GM21576 (cell line): Measurements from ENCODE around the gene GRIK4.

ENCODE experiments used
- ATAC-seq: cut with Tn5 transposase; IDR thresholded peaks from one replicate; pipeline ENCODE4 v1.9.1; 2021; ENCODE audit warnings: mild to moderate bottlenecking, moderate library complexity; ENCODE audit not compliant: unreplicated experiment

GRIK4 gene

DNA sequence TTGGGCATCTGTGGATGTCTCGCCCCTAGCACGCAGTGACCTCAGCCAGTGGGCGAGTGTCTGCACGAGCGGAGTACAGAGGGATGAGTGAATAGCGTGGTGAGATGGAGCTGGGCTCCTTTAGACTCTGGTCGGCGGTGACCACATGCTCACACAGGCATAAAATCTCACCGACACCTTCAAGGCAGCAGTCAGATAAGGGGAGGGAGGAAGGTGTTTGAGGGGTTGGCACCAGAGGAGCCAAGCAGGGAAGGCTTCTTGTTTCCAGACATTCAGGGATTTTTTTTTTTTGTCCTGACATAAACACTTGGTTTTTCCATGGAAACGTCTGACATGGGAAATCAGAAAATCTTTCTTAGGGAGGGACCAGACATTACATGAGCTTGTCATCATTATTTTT, 35.8 kb downstream of the GRIK4 start:
- no peak for ATAC-seq

DNA sequence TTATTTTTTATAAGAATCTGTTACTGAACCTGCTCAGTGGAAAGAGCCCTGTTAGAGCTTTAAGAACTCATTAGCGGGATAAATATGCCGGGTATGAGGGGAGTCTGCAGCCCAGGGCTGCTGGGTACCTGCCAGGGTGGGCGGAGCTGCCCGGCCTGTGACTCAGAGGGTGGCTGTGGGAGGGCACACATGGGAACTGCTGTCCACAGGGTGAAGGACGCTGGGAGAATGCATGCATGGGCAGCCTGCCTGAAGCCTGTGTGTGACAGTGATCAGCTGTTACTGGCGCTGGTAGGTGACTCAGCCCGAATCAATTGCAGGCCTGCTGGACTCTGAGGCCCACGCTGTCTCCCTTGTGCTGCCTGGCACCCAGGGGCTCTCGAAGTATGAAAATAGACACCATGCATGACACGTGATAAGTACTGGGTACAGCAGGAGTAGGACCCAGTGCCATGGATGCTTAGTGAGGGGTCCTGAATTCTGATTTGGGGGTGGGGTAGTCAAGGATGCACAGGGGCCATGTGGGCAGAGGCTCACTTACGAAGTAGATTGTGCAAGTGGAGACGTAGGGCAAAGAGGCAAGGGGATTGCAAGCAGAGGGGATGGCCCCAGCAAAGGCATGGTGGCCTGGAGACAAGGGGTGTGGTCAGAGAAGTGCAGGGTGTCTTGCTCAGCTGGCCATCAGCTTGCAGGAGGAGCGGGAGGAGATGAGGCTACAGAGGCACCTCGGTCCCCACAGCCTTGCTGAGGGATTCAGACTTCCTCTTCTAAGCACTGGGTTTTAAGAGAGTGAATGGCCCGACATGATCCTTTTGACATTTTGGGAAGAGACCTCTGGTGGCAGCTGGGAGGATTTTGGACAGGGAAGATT, 36.5 kb downstream of the GRIK4 start:
- ATAC-seq = no peak

DNA sequence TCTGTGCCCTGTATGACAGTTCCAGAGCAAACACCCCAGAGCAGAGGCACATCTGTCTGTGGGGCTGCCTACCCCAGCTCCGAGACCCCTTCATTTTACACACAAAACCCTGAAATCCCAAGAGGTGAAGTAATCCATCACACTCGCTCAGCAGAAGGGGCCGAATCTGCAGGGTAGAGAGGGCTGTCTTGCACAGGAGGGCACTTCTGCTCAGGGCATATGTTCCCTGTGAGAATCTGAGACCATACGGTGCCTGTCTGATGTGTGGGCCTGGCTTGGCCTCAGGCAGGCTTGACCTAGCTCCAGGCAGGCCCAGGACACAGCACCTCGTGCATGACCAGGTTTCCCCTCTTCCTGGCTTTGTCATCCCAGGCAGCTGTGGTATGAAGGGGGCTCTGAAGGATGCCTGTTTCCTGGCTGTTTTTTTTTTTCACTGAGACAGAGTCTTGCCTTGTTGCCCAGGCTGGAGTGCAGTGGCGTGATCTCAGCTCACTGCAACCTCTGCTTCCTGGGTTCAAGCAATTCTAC, 37.2 kb downstream of the GRIK4 start:
- ATAC-seq = no peak

DNA sequence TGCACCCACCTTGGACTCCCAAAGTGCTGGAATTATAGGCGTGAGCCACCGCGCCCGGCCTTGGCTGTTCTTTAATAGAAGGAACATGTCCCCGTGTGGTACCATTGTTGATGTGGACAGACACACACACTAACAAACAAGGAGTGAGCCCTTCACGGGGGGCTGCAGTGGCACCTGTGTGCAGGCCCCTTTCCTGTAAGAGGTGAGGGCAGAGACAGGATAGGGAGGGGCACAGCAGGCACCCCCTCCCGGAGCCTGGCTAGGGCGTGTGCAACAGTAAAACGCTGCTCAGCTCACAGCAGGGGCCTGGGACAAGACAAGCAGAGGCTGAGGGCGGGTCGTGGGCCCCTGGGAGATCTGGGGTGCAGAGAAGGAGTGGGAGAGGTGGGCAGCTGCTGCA, 37.8 kb downstream of the GRIK4 start:
- ATAC-seq = no peak

DNA sequence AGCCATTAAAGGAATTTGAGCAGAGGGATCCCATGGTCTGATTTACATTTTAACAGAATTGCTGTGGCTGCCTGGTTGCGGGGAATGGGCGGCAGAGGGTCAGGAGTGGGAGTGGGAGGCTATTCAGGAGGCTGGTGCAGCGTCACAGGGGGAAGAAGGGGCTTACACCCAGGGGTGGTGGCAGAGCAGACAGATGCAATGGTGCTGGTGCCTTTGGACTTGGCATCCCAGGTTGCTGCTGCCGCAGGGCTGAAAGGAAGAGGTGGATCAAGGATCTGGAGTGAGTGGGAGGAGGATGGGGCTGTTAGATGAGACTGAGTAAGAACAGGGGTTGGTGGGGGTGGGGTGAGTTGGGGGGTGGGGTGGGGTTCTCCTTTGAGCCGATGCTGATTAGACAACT, 38.5 kb downstream of the GRIK4 start:
- no peak for ATAC-seq

DNA sequence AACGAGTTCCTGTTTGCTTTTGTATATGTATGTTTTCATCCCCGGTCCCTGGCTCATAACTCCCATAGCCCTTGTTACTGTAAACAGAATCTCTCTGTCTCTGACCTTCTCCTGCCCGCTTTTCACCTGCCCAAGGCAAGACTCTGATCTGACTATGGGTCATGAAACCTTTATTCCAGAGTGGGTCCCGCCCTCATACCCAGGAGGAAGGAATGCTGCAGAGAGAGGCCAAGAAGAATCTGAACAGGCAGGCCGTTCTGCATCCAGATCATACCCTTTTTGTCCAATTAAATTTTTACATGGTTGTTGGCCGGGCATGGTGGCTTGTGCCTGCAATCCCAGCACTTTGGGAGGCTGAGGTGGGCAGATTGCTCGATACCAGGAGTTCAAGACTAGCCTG, 39.6 kb downstream of the GRIK4 start:
- ATAC-seq = no peak

DNA sequence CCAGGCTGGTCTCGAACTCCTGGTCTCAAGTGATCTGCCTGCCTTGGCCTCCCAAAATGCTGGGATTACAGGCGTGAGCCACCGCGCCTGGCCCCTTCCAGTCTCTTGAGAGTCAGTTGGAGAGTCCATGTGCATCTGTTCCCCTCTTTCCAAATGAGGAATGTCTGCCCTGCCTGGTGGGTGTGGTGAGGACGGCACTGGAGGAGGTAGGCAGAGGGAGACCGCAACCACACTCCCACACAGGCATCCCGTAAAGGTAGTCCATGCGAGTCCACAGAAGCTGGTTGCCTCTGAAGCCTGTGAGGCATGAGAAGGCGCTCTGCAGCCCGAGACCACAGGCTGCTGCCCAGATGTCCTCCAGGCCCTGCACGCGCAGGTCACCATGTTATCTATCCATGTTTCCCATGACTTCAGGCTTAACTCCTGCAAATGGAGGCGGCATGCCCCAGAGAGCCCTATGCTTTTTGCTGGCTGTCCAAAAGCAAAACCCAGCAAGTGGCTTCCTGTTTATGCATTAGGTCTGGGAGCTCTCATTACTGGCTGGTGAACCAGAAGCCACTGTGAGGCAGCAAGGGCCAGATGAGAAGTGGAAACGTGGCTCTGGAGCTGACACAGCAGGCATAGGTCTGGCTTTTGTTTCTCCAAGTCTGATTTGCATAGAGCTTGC, 43.4 kb downstream of the GRIK4 start:
- no peak for ATAC-seq

DNA sequence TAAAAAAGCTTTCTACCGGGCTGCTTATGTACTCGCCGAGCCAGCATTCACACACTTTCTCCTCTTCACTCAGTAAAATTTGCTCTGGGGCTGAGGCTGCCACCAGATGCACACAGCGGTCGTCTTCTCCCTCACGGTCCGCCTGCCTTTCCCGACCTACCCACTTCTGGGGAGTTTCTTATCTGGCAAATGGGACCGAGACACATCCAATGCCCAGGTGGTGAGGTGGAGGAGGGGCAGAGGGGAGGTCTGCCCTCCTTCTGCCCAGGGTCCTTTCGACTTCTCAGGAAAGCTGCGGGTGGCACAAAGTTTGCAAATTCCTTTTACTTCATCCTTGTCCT, 43.9 kb downstream of the GRIK4 start:
- no peak for ATAC-seq

DNA sequence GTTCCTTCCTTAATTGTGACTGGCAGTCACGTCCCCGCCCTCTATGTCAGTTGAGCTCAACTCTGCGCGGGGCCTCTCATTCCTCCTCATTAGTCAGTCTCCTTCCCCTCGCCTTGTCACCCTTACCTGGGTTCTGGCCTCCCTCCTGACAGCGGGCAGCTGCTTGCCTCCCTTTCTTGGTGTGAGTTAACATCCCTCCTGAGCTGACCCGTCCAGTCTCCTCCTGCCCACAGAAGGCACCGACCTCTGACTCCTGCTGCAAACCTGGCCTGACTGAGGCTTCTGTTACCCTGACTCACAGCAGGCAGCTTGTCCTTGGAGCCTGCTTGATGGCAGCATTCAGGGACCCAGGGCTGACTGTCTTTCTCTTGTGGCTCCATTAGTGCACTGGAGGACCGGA, 45.2 kb downstream of the GRIK4 start:
- ATAC-seq = no peak

DNA sequence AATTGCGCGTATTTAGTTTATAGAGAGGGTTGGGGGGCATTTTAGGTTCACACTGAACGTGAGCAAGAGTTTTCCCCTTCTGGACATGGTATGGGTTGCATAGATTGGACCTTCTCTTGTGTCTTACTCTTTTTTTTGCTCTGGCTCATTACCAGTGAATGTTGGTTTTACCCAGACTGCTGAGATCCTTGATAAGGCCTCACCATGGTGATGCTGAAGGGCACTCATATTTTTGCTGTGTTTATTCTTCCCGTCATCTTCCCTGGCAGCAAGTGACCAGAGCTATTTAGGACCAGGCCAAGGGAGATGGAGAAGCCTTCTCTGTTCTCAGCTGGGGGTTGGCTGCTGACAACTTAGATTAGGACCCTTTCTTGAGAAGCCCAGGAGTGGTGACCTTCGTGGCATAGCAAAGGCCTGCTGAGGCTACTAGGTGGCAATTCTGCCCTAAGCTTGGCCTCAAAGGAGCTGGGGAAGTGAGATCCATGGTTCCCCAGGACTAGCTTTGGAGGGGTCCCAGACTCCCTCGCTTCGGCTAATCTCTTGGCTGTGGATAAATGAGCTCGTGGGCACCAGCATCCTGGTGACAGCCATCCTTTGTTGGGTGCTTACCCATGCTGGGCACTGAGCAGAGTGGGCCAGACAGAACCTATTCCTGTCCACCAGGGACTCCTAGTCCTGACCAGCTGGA, 47.3 kb downstream of the GRIK4 start:
- no peak for ATAC-seq

DNA sequence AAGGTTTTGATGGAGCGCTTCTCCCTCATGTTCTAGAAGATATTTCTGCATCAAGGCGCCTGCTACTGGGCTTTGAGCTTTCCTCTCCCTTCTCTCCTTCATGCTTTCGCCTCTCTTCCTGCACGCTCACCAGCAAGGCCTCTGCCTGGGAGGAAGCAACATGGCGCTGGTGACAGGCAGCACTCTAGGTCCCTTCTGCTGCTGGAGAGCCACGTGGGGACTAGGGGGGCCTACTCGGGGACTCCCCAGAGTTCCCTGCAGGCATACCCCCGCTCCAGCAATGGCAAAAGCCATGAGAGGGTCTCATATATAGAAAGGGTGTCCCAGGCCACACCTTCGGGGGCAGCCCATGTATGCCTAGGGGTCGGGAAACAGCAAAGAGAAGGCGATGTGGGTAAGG, 49.7 kb downstream of the GRIK4 start:
- ATAC-seq = no peak

DNA sequence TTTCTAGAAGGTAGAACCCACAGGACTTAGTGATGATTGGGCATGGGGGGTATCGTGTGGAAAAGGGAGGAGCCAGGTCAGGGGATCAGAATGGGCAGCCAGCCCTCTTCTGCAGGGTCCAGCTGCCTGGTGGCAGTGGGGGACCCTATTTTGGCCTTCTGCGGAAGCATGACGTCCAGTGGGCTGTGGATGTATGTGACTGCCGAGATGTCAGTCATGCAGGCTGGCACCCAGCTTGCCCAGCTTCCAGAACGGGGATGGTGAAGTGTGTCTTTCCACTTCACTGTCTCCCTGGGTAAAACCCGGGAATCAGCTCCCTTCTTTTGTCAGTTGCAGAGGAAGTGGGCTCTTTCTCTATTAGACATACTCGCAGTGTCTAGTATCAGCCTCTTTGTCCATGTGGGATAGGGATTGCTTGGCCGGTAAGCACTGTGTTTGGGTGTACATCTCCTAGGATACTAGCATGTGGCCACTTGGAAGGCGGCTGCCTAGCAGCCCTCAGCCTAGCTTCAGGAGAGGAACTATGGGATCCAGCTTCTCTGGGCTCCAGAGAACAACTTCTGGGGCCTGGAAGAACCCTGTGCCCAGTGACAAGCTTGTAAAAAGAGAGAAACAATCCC, 51.4 kb downstream of the GRIK4 start:
- ATAC-seq = no peak

DNA sequence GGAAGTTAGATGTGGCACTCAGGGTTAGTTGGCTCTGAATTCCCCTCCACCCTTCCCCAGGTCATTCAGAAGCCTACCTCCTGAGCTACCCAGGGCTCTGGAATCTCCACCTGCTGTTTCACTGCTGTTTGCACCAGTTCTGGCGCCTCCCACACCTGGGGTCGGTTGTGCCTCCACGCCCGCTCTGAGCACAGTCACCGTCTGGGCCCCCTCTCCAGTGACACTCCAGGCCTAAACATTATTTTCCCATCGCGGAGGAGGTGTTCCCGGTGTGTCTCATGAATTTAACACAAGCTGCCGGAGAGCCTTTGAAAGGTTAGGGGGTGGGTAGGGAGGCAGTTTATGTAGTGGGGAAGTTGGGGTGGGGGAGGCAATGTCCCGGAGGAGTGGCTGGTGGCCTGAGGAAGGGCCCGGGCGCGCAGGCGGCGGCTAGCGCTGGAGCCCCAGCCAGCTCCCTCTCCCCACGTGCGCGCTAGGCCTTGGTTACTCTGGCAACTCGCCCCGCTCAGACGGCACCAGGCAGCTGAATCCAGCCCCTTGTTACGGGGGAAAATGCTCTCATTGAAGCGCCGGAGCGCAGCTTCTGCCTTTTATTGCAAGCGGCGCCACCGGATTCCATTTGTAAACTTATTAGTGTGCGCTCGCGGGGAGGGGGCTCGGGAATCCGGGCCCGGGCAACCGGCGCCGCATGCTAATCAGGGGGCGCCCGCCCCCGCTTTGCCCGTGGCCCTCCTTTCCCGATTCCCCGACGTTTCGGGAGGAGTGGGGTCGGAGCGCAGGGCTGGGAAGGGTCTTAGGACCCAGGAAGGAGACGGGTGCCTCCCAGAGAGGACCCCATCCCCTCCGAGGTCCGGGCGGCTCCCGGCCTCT, 52.4 kb downstream of the GRIK4 start:
- ATAC-seq = no peak

DNA sequence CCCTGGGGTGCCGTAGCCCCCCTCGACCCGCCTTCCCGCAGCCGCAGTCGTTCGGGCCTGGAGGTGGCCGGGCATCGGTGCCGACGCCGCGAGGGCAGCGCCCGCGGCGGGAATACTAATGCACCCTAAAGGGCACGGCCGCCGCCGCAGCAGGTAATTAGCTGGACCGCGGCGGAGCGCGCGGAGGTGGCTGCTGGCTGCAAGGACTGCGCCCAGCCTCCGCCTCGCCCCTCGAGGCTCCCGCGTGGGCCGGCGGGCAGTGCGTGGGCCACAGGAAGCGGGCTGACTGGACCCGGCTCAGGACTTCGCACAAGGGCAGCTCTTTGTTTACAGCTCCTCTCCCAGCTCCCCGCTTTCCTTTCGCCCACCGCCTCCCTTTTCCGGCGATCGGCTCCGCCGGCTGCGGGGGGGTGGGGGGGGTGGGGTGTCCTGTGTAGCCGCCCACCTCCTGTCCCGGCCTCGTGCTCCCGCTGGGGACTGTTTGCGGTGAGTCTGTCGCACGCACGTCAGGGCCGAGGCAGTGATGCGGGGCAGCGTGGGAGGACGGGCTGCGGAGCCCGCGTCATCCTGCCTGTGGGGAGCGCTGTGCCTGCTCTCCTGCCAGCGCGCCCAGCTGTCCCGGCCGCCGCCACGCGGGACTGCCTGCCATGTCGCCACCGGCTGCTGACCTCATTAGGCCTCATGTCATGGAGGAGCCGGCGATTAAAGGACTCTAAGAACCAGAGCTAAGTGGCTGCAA, 53.2 kb downstream of the GRIK4 start:
- peak; percentile 76 for ATAC-seq

DNA sequence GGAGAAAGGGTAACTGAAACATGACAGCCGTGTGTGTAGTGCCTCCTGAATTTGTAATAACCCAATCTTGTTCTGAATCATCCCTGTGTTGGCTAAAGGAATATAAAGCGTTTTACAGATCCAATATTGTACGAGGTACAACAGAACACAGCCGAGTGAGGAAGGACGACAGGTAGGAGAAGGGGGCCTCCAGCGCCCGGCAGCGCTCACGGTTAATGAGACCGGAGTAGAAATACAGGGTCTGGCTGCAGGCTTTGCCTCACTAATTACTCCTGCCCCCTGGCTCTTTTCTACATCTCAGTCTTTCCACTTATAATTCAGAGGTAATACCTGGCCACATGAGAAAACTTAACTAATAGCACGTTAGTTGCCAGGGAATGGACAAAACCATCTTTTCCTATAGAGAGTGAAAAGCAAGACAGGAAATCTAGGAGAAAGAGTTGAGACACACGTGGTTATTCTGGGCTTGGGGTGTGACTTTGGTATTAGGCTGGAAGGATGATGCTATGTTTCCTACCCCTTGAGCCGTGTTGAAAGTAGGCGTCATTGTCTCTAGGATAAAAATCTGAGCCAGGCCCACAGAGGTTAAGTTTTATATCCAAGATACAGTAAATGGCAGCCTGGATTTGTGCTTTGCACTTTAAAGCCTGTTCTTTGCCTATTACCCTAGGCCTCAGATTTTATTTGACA, 54.1 kb downstream of the GRIK4 start:
- no peak for ATAC-seq

DNA sequence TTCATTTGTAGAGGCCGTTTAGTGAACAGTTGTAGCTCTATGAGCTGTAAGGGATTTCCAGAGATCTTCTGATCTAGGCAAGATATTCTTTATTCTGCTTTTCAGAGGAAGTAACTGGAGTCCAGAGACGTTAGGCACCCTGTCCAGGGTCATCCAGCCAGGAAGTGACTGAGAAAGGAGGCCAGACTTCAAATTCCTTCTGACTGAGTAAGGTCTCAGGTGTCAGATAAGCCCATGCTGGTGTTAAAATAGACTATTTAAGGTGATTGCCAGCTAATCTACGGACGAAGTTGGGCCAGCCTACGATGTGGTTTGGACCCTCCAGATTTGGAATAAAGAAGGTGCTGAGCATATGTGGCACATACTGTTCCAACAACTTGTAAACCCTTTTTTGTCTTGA, 54.6 kb downstream of the GRIK4 start:
- no peak for ATAC-seq

DNA sequence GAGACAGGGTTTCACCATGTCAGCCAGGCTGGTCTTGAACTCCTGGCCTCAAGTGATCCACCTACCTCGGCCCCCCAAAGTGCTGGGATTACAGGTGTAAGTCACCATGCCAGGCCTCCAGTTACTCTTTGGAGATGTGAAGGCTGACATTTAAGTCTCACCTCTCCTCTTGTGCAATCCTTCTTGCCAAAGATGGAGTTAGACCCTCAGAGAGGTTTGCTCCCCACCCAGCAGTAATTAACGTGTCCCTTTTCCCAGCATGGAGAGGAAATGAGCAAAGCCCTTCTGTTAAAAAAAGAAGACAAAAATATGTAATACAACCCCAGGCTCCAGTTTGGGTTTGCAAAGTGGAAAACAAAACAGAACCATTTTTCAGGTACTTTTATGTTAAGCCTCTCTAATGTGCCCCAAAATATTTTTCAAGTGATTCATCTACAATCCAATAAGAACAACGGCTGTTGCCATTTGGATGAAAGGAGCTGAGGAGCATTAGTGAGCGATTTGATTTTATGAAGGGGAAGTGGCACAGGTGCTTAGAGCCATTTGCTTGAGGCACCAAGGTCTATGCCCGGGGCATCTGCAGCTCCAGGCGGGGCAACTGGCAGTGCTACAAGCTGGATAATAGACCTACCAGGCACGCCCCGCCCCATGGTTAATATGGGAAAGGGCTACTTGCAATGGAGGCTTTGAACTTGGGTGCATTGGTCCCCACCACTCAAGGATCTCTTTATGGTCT, 57.2 kb downstream of the GRIK4 start:
- ATAC-seq = no peak

DNA sequence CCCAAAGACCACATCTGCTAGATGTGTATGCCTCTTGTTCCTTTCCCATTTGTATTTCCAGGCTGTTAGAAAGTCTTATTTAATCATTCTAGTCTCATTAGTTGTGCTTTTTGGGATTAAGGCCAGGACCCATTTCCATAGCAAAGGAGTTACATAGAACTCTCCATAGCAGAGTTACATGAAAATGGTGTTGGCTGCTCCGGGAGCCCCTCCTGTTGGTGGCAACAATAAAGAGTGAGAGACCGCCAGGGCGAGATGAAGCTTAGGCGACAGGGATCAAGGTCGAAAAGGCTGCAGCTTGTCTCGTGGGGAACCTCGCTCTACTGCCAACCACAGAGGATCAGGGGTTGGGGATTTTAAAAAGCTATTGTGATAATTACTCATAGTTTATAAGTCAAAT, 58.3 kb downstream of the GRIK4 start:
- no peak for ATAC-seq
